GM12872 (cell line): ENCODE measurements around the gene SMLR1.

Source experiments
- CTCF ChIP-seq: IDR thresholded peaks from 3 replicates; pipeline ENCODE4 v1.5.1; 2011; ENCODE audit warnings: low read depth, mild to moderate bottlenecking, low read length, moderate library complexity; ENCODE audit not compliant: insufficient read depth

SMLR1 gene

GRCh38 chr6:130827247-130828149, at the start of gene SMLR1:
Gene SMLR1, plus strand, starts transcription at chr6:130827406. Its CDS starts 8 bp downstream, at chr6:130827414.
- no peak for TF ChIP-seq CTCF

GRCh38 chr6:130778946-130779657, 48.1 kb upstream of the SMLR1 start:
- no peak for TF ChIP-seq CTCF

- TF ChIP-seq CTCF, result no peak
These were observed 47.6 kb upstream of the SMLR1 start for GRCh38 chr6:130779658-130780033.

GRCh38 chr6:130780122-130780521, 47.1 kb upstream of the SMLR1 start:
- TF ChIP-seq CTCF, result no peak

GRCh38 chr6:130781557-130781956, 45.6 kb upstream of the SMLR1 start:
- no peak for TF ChIP-seq CTCF

- no peak for TF ChIP-seq CTCF
These were observed 43.6 kb upstream of the SMLR1 start for GRCh38 chr6:130783416-130784107.

- no peak for TF ChIP-seq CTCF
These were observed 39.3 kb upstream of the SMLR1 start for GRCh38 chr6:130787726-130788500.
